GM18867 (cell line): Measurements from ENCODE around the gene ITGB2.

Experiments
- ATAC-seq: cut with Tn5 transposase; IDR thresholded peaks from one replicate; pipeline ENCODE4 v1.9.1; 2021; ENCODE audit warnings: mild to moderate bottlenecking, moderate library complexity; ENCODE audit not compliant: unreplicated experiment

Gene ITGB2

DNA sequence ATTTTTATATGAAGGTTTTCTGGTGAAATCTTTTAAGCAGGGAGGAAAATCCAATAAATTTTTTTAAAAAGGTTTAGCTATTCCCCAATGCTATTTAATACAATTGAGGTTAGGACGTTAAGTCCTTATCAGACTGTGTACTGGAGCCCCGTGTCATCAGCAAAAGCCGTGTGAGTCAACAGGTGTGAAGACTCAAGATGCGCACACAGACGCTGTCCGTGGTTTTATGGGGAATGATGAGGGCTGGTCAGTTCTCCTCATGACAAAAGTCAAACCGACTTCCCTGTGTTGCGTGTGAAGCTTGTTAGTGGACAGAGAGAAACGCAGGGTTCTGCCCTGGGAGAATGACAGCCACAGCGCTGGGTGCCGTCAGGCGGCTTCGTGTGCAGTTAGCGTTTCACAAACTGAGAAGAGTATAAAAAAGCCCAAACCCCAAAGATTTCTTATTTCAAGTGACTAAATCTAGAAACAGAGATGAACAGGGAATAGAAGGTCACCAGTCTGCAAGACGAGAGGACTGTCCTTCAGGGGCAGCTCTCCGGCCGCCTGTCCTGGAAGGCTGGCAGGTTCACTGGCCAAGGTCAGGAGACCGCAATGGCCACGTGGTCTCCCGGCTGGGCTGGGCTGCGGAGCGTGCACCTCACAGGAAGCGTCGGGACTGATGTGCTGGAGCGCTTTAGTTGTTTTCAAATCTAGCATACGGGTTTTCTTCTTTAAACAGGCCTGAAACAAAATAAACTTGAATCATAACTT, 69.6 kb downstream of the ITGB2 start:
- ATAC-seq: no peak

DNA sequence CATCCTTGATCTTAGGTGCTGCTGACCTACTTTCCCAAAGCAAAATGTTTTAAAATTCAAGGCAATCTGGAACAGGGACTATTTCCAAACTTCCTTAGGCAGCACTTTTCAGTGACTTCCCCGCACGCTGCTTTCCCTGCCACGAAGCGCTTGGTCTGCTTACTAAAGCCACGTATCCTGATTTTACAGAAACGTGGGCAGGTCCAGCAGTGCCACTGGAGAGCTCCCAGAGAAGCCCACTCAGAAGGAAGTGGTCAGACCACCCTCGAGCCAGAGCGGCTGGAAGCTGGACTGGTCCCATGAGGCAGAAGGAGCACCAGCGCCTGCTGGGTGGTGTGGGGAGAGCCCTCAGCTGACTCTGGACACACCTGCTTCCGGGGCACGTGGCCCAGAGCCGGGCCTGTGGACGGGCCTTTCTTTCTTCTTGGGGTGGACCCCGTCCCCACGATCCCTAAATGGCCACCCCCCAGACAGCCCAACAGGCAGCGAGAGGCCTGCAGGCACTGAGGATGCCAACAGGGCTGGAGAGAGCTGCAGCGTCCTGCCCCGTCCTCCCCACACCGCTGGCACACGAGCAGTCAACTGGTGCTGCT, 70.4 kb downstream of the ITGB2 start:
- ATAC-seq: no peak

DNA sequence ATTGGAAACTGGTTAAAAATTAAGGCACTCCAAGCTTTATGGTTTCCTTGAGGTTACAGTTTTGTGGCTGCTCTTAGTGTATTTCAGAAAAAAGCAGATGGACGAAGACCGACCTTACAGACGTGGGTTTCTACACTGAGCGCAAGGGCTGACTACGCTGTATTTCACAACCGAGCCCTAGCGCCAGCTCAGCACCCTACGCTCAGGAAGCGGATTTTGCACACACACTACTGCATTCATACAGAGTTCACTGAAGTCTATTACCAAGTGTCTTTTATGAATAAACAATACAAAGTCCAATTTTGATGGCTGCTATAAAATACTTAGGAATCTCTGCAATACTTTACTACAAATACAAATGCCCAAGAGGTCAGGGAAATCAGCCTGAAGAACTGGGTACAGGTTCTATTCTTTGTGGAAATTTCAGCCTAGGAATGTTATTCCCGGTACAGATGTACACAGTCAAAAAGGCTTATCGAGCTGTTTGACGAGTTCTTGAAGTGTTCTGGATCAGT, 71.0 kb downstream of the ITGB2 start:
- no peak for ATAC-seq

GRCh38 chr21:44848821-44849521, 71.7 kb downstream of the ITGB2 start:
- ATAC-seq: no peak

DNA sequence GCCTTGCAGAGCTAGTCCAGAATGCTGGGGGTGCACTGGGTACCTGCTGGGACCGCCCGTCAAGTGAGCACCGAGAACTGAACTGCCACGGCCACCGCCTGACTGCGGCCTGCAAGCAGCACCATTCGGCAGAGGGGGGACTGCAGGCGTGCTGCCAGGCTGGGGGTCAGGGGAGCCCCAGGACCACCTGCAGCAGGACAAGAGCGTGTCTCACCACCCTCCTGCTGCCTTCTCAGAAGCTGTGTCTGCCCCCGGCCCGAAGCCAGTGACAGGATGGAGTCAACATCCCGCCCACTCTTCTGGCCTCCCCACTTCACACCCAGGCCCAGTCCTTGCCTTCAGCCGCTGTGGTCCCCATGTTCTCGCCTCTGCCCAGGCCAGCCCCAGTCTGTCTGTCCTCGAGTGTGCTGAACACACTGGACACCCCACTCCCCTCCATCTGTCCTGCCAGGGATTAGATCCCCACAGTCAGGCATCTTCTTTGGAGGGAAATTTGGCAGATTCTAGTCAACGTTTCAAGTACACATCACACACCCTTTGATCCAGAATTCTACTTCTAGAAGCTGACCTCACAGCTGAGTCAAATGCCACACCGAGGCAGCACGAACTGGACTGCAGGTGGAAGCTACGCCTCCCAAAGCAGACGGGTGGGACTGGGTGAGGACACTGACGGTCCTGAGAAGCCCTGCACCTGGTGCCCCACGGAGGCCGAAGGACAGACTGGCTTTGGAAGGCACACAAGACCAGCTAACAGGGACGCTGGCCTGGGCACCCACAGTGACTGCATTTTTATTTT, 73.2 kb downstream of the ITGB2 start:
- no peak for ATAC-seq

DNA sequence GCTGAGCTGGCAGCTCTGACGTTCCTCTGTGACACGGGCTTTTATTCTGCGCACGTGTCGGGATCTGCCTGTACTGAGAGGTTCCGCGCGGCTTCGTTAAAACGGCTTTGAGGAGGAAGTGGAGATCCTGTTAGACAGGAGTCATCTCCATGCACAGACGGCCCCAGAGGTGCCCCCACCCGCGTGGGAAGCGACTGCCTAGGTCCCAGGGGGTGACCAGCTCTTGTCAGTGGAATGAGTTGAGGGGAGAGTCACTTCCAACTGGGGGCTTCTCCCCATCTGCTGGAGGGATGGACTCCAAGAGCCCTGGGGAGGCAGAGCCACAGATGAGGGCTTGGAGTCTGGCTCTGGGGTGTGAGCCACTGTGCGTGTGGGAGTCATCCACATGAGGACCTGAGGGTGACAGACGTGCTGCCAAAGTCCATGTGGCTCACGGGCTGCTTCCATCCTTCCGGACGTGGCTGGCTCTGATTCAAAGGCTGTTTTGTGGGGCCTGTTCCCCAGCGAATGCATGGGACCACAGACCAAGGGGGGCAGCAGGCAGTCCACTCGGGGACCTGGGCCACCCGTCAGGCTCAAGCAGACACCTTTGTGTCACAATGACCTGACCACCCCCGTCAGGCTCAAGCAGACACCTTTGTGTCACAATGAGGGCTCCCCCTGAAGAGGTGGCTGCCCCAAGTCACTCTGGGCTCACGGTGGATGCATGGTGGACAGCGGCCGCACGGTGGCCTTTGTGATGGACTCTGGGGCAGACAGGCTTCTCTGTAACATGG, 74.0 kb downstream of the ITGB2 start:
- no peak for ATAC-seq

GRCh38 chr21:44846224-44846484, 74.5 kb downstream of the ITGB2 start:
- ATAC-seq: no peak

GRCh38 chr21:44845418-44846223, 75.1 kb downstream of the ITGB2 start:
- ATAC-seq: no peak

- ATAC-seq: no peak
Observed at GRCh38 chr21:44844256-44844655, 76.4 kb downstream of the ITGB2 start.

DNA sequence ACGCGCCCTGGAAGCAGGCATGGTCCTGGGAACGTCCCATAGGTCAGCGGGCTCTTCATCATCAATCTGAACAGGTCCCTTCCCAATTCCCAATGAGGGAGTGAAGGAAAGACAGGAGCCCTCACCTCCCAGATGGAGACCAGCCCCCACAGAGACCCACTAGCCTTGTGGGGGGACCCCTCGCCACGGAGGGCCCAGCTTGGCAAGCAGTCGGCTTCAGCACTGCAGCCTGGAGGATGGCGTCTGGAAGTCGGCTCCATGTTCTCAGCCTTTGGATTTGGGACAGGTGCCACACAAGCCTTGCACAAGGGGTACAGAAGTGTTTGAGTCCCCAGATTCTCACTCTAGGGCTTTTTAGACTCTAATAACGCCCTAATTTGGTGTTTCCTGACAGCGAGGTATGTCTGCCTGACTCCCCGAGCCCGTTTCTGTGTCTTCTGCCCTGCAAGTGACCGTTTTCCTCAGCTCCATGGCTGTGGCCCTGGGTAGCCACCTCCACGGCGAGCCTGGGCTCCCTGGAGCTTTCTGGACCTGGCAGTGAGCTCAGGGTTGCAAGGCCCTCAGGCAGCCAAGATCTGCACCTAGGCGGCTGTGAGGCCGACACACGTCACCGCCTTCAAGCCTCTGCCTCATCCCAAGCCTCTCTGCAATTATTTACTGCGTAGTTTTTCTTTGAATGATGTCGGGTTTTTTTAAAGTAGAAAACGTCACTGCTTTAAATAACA, 77.8 kb downstream of the ITGB2 start:
- no peak for ATAC-seq

GRCh38 chr21:44842087-44842486, 78.6 kb downstream of the ITGB2 start:
- ATAC-seq: no peak

DNA sequence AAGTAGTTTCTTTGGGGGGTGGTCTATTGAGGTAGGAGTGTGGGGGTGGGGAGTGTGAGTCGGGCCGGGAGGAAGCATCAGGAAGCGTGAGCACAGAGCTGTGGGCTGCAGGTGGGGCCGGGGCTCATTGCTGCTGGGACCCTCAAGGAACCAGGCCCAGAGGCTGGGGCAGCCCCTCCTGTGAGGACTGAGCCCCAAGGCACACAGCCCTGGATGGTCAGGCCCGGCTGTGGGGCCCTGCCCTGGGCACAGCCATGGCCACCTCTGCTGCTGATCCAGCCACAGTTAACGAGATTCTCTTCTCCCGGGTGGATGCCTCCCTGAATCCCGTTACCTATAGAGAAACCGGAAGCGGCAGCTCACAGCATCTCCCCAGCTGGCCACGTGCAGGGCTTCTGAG, 79.9 kb downstream of the ITGB2 start:
- no peak for ATAC-seq

GRCh38 chr21:44838951-44839350, 81.7 kb downstream of the ITGB2 start:
- ATAC-seq: no peak

DNA sequence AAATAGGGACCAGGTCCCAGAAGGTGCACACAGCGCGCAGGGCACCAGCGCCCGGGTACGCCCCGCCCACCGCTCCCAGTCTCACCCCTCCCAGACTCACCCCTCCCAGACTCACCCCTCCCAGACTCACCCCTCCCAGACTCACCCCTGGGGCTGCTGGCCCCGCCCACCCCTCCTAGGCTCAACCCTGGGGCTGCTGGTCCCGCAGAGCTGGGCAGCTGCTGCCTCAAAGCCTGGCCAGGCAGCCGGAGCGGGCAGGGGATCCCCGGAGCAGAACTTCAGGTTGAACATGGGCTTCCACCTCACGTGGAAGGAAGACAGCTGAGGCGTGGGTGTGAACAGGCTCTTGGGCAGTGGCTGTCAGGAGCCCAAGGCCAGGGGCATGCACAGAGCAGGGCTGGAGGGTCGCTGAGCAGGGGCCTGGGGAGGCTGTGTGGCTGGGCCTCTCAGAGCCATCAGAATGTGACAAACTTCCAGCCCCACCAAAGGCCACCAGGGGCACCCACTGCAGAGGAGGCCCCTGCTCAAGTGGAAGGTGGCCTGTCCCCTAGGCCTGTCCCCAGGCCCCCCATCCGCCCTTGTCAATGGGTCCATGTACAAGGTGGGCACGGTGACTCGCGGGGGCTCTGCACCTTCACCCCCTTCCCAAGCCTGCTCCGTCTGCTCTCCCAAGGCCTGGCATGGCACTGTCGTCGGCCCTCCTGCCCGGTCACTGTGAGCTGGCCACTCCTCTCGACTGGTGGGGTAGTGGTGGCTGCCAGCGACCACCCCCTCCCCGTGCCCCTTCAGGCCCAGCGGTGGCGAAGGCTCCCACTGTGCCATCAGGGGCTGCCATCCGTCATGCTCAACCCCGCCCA, 82.4 kb downstream of the ITGB2 start:
- no peak for ATAC-seq

DNA sequence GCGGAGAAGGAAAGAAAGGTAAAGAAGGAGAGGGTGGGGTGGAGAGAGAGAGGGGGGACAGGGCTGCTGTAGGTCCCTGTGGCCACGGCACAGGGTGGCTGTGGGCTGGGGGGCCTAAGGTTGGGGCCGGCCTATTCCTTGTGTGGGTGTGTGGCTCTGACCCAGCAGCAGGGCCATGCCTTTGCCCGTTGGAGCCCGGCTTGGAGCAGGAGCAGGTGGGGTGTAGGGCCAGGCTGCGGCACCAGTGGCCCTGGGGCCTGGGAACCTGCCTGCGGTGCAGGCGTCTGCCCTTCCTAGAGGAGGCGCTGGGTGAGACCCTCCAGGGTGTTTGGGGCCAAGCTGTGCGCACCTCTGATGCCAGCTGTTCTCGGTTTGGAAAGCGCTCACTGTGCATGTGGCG, 83.2 kb downstream of the ITGB2 start:
- no peak for ATAC-seq

- ATAC-seq: no peak
Observed at GRCh38 chr21:44836666-44837471, 83.8 kb downstream of the ITGB2 start.

DNA sequence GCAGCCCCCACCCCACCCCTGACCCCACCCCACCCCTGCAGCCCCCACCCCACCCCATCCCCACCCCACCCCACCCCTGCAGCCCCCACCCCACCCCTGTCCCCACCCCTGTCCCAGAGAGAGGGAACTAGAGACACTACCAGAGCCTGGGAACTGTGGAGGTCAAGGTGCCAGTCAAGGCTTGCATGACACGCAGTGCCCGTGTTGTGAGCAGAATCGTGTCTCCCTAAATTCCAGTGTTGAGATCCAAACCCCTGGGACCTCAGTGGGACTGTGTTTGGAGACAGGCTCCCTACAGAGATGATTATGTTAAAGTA, 84.4 kb downstream of the ITGB2 start:
- ATAC-seq: no peak
